ENCODE data around the gene TJP1.

Gene TJP1

GRCh38 chr15:29825227-29825626, 3.0 kb upstream of the TJP1 start:
- no peak overlapping the region for H2AFZ ChIP-seq (ENCODE audit: low read depth, low read length)
- no peak overlapping the region for H3K4me2 ChIP-seq (ENCODE audit: insufficient read depth, low read length)
- DNase-seq (peak; percentile 37), ATAC-seq (ENCODE audit: insufficient read depth, low read depth) (peak; percentile 80)
- no peaks in the 10 kb centered on the region for H3K79me2 ChIP-seq (ENCODE audit: insufficient read depth, low read length)
- H3K27me3 ChIP-seq (ENCODE audit: insufficient read depth, low read length, poor library complexity), result peaks cover 36% of the 10 kb centered on the region
- H3K9ac ChIP-seq (ENCODE audit: low read depth, low read length), result no peak overlapping the region
- no peaks in the 10 kb centered on the region for H3K9me3 ChIP-seq (ENCODE audit: insufficient read depth, low read length, severe bottlenecking)
- no peak for TF ChIP-seq EZH2 (IDR thresholded peaks at IDR 0.05; ENCODE audit: borderline replicate concordance, low read depth, low read length, severe bottlenecking)
- TF ChIP-seq CTCF (IDR thresholded peaks at IDR 0.05; ENCODE audit: borderline replicate concordance, extremely low read depth, low read length, poor library complexity, severe bottlenecking), result no peak
- peaks cover 23% of the 10 kb centered on the region for H4K20me1 ChIP-seq (ENCODE audit: insufficient read depth, low read length)
- H3K36me3 ChIP-seq (ENCODE audit: insufficient read depth, low read length), result no peaks in the 10 kb centered on the region
- no peak overlapping the region for H3K27ac ChIP-seq (ENCODE audit: low read length)
- peaks cover 5% of the 10 kb centered on the region; the same call in 1 of the 2 replicates for H3K4me1 ChIP-seq (ENCODE audit: insufficient read depth, low read length)
- no peak overlapping the region for H3K4me3 ChIP-seq (ENCODE audit: low read depth in 1 of 2, low read length in 2 of 2)

GRCh38 chr15:29822684-29823459, 604 bp upstream of the TJP1 start:
- no peaks in the 10 kb centered on the region for H3K36me3 ChIP-seq (ENCODE audit: insufficient read depth, low read length)
- peaks cover 33% of the 10 kb centered on the region for H3K27me3 ChIP-seq (ENCODE audit: insufficient read depth, low read length, poor library complexity)
- no peaks in the 10 kb centered on the region for H3K79me2 ChIP-seq (ENCODE audit: insufficient read depth, low read length)
- no peak overlapping the region for H3K27ac ChIP-seq (ENCODE audit: low read length)
- H3K9ac ChIP-seq (ENCODE audit: low read depth, low read length), result no peak overlapping the region
- no peak for ATAC-seq (ENCODE audit: insufficient read depth, low read depth)
- peaks cover 24% of the 10 kb centered on the region for H4K20me1 ChIP-seq (ENCODE audit: insufficient read depth, low read length)
- peaks cover 5% of the 10 kb centered on the region; the same call in 1 of the 2 replicates for H3K4me1 ChIP-seq (ENCODE audit: insufficient read depth, low read length)
- TF ChIP-seq EZH2 (IDR thresholded peaks at IDR 0.05; ENCODE audit: borderline replicate concordance, low read depth, low read length, severe bottlenecking) (no peak), CTCF (IDR thresholded peaks at IDR 0.05; ENCODE audit: borderline replicate concordance, extremely low read depth, low read length, poor library complexity, severe bottlenecking) (no peak)
- no peak overlapping the region for H3K4me3 ChIP-seq (ENCODE audit: low read depth in 1 of 2, low read length in 2 of 2)
- DNase-seq, result no peak
- H3K4me2 ChIP-seq (ENCODE audit: insufficient read depth, low read length), result no peak overlapping the region
- H3K9me3 ChIP-seq (ENCODE audit: insufficient read depth, low read length, severe bottlenecking), result no peaks in the 10 kb centered on the region
- H2AFZ ChIP-seq (ENCODE audit: low read depth, low read length), result no peak overlapping the region

- no peak overlapping the region for H2AFZ ChIP-seq (ENCODE audit: low read depth, low read length)
- DNase-seq, result no peak
- no peak overlapping the region for H3K9ac ChIP-seq (ENCODE audit: low read depth, low read length)
- peaks cover 5% of the 10 kb centered on the region; the same call in 1 of the 2 replicates for H3K4me1 ChIP-seq (ENCODE audit: insufficient read depth, low read length)
- H3K9me3 ChIP-seq (ENCODE audit: insufficient read depth, low read length, severe bottlenecking), result no peaks in the 10 kb centered on the region
- no peaks in the 10 kb centered on the region for H3K36me3 ChIP-seq (ENCODE audit: insufficient read depth, low read length)
- H3K79me2 ChIP-seq (ENCODE audit: insufficient read depth, low read length), result no peaks in the 10 kb centered on the region
- H3K4me2 ChIP-seq (ENCODE audit: insufficient read depth, low read length), result no peak overlapping the region
- peaks cover 15% of the 10 kb centered on the region for H4K20me1 ChIP-seq (ENCODE audit: insufficient read depth, low read length)
- TF ChIP-seq EZH2 (IDR thresholded peaks at IDR 0.05; ENCODE audit: borderline replicate concordance, low read depth, low read length, severe bottlenecking) (no peak), CTCF (IDR thresholded peaks at IDR 0.05; ENCODE audit: borderline replicate concordance, extremely low read depth, low read length, poor library complexity, severe bottlenecking) (no peak)
- peaks cover 22% of the 10 kb centered on the region for H3K27me3 ChIP-seq (ENCODE audit: insufficient read depth, low read length, poor library complexity)
- ATAC-seq (ENCODE audit: insufficient read depth, low read depth), result no peak
- no peak overlapping the region for H3K27ac ChIP-seq (ENCODE audit: low read length)
- H3K4me3 ChIP-seq (ENCODE audit: low read depth in 1 of 2, low read length in 2 of 2), result no peak overlapping the region
Observed at GRCh38 chr15:29821416-29822099, 710 bp downstream of the TJP1 start.

Measured in DND-41 (cell line).